ENCODE measurements around the gene CD55.

CD55 gene

DNA sequence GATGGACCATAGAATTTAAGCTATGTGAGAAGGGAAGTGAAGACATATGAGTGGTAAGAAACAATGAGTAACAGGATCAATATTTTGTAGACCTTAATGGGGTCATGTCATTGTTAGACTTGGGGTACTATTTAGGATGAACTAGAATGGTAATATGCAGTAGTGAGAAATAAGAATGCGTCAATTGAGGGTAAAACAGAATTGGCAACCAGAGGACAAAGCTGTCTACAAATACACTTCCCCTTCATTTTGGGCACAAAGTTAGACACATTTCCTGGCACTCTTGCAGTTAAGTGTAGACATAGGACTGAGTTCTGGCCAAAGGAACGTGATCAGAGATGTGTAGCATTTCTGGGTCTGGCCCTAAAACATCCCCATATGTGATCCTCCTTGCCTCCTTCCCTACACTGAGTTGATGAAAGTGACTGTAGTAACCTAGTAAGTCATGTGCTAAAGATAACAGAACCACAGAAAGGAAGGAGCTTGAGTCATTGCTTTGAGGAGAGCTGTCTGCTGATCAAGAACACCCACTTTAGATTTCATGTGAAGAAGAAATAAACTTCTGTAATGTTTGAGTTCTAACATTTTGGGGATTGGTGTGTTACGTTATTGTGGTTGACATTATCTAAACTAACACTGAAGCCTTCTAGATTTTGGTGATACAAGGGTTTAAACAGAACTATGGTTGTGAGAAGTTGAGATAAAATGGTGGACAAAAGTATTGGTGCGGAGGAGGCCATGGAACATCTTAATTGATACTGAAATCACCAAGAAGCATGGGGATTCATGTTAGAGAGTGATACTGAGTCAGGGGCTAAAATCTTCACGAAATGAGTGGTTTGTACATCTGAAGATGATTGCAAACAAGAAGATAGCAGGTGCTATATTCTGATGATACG lies 41.7 kb downstream of the CD55 start:
- DNase-seq (ENCODE audit: low read depth in 2 of 2) = no peak

- DNase-seq (ENCODE audit: low read depth in 2 of 2) = no peak
Observed at GRCh38 chr1:207363871-207364270, 42.4 kb downstream of the CD55 start.

DNA sequence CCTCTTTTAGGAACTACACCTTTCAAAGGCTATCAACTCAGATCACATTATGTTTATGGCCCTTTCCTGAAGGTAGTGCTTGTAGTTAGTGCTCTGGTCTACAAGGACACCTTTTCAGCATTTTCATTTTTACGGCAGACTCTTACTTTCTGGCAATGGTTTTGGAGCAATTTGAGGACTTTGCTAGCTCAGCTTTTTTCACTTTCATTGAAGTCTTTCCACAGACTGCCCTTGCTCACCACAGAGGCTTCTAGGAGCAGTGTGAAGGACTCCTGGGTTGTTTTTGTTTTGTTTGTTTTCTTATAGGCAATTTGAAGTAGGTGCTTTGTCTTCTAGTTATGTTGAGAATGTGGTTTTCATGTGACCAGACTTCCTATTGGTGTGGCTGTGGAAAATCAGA lies 43.1 kb downstream of the CD55 start:
- DNase-seq (ENCODE audit: low read depth in 2 of 2) = no peak

DNA sequence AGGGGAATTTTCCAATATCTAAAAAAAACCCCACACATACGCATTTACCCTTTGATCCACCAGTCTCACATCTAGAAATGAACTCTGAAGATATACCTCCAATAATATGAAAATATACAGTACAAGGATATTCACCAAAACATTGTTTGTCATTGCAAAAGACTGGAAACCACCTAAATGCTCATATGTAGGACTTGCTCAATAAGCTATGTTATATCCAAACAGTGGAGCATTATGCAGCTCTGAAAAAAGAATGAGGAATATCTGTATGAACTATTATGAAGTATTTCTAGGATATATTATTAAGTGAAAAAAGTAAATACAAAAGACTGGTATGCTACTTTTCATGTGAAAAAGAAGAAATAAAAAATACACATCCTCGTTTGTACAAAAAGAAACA lies 43.6 kb downstream of the CD55 start:
- no peak for DNase-seq (ENCODE audit: low read depth in 2 of 2)

DNA sequence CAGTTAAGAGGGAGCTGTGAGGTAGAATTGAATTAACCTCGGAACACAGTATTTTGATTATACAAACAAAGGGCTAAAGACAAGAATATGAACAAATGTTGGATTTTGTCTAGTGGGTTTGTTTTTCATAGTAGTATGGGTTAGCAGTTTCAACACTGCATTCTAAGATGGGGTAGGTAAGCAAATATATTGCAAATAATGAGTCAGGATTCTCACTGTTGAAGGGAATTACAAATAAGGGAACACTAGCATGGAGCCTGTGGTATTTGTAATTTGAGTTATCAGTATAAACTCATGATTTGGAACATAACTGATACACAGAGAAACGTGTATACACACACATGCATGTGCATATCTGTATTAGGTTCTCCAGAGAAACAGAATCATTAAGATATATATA lies 44.5 kb downstream of the CD55 start:
- DNase-seq (ENCODE audit: low read depth in 2 of 2) = no peak

GRCh38 chr1:207388721-207389120 lies 67.2 kb downstream of the CD55 start:
- no peak for DNase-seq (ENCODE audit: low read depth in 2 of 2)

DNA sequence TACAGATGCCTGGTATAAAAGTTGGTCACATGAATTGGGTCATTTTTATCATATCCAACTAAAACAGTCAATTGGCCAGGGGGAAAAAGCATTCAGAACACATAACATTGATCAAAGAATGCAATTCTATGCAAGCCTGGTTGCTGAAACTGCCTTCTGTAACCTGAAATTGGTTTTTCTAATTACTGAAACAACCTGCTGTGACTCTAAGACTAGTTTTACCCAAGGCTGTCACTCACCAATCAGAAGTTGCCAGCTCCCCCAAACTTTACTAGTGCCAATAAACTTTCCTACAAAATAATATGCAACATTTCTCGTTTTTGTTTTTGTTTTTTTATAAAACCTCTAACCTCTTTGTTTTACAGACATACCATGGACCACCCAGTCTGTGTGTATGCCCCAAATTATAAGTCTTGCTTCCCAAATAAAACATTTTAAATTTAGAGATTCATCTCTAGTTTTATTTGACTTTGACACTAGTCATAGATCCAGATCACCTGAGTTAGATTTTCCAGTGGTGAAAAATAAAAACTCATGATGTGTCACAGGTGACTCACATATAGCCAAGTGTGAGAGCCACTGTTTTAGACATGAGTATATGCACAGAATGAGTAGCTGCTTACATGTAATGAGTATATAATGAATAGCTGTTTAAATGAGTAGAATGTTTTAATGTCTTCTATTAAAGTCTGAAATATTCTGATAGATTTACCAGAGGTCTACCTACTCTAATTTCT lies 68.4 kb downstream of the CD55 start:
- no peak for DNase-seq (ENCODE audit: low read depth in 2 of 2)

DNA sequence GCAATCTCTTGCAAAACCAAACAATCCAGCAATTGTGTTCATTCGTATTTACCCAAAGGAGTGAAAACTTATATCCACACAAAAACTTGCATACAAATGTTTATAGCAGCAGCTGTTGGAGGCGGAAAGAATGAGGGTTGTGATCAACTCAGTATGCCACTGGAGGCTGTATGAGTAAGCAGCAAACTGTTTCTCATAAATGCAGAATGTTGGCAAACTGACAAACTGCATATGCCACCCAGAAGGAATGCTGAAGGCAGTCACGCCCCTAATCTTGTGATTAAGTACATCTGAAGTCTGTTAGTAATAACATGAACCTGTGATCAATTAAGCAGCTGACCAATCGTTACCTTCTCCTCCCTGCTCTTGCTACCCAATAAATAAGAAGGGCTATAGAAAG lies 72.1 kb downstream of the CD55 start:
- DNase-seq (ENCODE audit: low read depth in 2 of 2) = no peak

DNA sequence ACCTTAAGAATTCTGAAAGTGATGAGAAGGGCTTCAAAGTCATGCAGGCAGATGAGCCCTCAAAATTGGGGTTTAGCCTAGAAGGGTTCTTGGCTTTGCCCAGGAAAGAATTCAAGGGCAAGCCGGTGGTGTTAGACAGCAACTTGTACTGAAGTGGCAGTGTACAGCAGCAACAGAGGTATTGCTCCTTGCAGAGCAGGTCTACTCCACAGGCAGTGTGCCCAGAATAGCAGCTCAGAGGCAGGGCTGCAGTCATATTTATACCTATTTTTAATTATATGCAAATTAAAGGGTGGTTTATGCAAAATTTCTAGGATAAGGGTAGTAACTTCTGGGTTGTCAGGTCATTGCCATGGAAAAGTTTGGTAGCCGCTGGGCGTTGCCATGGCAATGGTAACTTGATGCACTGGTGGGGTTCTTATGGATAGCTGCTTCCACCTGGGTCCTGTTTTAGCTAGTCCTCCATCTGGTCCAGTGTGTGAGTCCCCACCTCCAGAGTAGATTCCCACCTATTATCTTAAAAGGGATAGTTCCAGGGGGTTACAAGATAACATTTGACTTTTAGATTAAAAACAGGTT lies 74.8 kb downstream of the CD55 start:
- DNase-seq (ENCODE audit: low read depth in 2 of 2) = no peak

- no peak for DNase-seq (ENCODE audit: low read depth in 2 of 2)
Observed at GRCh38 chr1:207397525-207397926, 76.0 kb downstream of the CD55 start.

- DNase-seq (ENCODE audit: low read depth in 2 of 2) = no peak
Observed at GRCh38 chr1:207398986-207399385, 77.5 kb downstream of the CD55 start.

DNA sequence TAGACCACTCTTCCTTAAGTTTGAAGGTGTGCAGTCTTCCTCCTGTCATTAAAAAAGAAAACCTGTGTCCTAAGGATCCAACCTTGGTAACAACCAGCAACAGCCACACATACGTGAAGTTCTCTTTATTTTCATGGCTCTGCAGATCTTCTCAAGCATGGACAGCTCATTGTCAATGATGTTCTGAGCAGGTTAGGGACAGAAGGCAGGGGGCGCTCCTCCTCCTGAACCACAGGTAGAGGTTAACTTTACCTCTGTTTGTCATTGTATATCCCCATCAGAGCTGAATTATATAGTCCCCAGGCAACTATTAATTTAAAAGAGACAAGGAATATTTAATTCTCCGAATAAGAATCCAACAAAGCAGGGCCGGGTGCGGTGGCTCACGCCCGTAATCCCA lies 80.1 kb downstream of the CD55 start:
- DNase-seq (ENCODE audit: low read depth in 2 of 2) = no peak

GRCh38 chr1:207402744-207403143 lies 81.3 kb downstream of the CD55 start:
- no peak for DNase-seq (ENCODE audit: low read depth in 2 of 2)

- no peak for DNase-seq (ENCODE audit: low read depth in 2 of 2)
Observed at GRCh38 chr1:207404849-207405525, 83.5 kb downstream of the CD55 start.

GRCh38 chr1:207405814-207406213 lies 84.3 kb downstream of the CD55 start:
- DNase-seq (ENCODE audit: low read depth in 2 of 2) = no peak

DNA sequence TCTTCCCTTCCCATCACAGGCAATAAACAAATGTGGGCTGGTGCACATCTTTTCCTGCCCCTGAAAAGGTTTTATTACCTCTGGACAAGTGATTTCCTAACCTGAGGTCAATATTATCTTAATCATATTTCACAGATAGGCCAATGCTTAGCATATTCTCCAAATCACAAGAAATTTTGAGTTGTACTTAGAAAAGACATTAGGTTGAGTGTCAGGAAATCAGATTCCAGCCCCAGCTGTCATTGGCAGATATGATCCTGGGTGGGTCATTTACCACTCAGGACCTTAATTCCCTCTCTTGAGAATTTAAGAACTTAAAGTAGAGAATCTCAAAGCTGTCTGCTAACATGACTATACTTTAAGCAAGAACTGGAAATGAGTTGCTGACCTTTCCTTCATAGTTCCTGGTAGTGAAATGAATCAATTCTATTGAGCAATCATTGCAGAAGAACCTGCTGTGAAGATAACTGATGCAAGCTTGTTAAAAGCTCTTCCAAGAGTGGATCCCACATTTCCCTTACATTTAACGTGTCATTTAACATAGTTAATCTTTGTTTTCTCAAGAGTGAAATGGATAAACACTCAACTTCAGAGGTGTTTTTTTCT lies 86.3 kb downstream of the CD55 start:
- DNase-seq (ENCODE audit: low read depth in 2 of 2) = no peak

Measured in stimulated activated CD8-positive, alpha-beta memory T cell treated with anti-CD3 and anti-CD28 coated beads, Interleukin-15, amount 100 ng/mL, for 48 hours (primary cell).